Measurements from ENCODE around the gene TNFRSF13B. TPM values are rescaled to one million over a fixed set of nuclear protein-coding genes. Genes with fewer than 3 reads are reported as not detected.
"Not testable (repeated sequence)": the region's sequence is repeated elsewhere in the genome, so short reads cannot be mapped to it uniquely, and the experiment has no call there.

TNFRSF13B gene
- total RNA-seq, 6 experiments from 2014 or later: not detected

DNA sequence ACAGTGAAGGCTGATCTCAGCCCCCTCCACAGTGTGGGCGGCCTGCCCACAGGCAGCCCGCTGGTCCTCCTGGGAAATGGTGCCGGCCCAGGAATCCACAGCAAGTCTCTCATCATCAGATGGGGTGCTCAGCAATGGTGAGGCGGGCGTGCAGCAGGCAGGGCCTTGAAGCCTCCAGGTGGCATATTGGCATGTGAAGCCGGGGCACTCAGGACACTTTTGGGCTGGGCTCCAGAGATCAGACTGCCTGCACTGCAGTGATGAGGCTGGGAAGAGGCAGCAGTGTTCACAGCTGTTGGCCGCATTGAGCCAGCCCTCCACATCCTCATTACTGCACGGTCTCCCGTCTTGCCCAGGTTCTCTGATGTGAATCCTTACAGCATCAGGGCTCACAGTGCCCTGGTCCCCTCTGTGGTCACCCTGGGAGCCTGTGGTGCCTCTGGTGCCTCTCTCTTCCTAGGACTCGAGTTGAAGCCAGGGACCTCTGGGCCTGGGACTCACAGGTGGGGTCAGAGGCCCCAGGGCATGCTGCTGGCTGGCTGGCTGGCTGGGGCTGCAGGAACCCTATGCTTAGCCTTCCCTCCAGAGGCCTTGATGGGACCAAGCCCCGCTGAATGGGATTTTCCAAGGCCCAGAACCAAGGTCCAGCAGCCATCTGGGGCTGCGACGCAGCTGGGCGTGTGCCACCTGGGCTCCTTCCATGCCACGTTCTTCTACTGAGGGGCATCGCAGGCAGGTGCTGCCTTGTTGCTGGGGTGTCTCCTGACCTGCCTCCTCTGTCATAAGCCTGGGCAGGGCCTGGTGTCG, 48.6 kb downstream of the TNFRSF13B start:
- Mint-ChIP-seq H3K4me3 (no peak overlapping the region), H3K27ac (no peak overlapping the region), H3K4me1 (ENCODE audit: low read depth) (no peaks in the 10 kb centered on the region), H3K9me3 (no peaks in the 10 kb centered on the region), H3K27me3 (ENCODE audit: insufficient read depth) (peaks cover 3% of the 10 kb centered on the region; the same call in 1 of the 2 replicates), H3K36me3 (ENCODE audit: low read depth) (no peaks in the 10 kb centered on the region)
- no peak for DNase-seq
- TF ChIP-seq, protein P1, sequence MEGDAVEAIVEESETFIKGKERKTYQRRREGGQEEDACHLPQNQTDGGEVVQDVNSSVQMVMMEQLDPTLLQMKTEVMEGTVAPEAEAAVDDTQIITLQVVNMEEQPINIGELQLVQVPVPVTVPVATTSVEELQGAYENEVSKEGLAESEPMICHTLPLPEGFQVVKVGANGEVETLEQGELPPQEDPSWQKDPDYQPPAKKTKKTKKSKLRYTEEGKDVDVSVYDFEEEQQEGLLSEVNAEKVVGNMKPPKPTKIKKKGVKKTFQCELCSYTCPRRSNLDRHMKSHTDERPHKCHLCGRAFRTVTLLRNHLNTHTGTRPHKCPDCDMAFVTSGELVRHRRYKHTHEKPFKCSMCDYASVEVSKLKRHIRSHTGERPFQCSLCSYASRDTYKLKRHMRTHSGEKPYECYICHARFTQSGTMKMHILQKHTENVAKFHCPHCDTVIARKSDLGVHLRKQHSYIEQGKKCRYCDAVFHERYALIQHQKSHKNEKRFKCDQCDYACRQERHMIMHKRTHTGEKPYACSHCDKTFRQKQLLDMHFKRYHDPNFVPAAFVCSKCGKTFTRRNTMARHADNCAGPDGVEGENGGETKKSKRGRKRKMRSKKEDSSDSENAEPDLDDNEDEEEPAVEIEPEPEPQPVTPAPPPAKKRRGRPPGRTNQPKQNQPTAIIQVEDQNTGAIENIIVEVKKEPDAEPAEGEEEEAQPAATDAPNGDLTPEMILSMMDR (IDR thresholded peaks at IDR 0.05): no peak

DNA sequence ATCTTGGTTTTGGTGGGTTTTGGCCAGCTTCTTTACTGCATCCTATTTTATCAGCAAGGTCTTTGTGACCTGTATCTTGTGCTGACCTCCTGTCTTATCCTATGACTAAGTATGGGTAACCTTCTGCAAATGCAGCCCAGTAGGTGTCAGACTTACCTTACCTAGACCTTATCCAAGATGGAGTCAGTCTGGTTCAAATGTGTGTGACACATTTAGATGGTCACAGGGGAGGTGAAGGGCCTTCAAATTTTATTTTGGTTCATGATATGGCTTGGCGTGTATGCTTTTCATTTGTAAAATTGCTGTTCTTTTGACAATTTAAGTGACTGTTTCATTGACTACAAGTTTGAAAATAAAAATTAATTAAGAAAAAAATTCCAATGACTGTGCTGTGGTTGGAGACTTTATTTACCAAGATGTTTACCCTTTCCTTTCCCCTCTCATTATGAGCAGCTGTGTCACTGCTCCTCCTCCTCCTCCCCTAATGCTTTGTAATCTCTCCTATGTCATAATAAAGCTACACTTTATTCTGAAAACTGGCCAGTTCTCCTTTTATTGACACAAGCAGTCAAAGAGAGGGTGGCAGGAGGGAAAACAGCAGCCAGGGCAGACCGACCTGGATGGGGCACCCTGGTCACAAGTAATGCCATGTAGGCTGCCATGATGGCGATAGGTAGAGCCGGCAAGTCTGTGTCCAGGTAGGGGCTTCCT, 49.4 kb downstream of the TNFRSF13B start:
- Mint-ChIP-seq H3K4me3 (no peak overlapping the region), H3K27ac (no peak overlapping the region), H3K9me3 (no peaks in the 10 kb centered on the region), H3K36me3 (ENCODE audit: low read depth) (no peaks in the 10 kb centered on the region), H3K27me3 (ENCODE audit: insufficient read depth) (peaks cover 6% of the 10 kb centered on the region), H3K4me1 (ENCODE audit: low read depth) (no peaks in the 10 kb centered on the region)
- no peak for DNase-seq
- TF ChIP-seq, protein P1 (IDR thresholded peaks at IDR 0.05): peak; percentile 29

DNA sequence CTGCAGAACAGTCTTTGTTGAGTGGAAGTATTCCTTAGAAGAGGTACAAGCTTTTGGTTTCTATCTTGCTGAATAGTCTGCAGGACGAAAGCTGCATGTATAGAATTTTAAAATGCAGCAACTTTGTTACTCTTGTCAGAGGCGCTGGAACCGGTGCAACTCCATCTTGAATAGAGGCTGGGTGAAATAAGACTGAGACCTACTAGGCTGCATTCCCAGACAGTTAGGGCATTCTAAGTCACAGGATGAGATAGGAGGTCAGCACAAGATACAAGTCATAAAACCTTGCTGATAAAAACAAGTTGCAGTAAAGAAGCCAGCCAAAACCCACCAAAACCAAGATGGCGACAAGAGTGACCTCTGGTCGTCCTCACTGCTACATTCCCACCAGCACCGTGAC, 50.5 kb downstream of the TNFRSF13B start:
- not testable (repeated sequence) for H3K4me3 Mint-ChIP-seq; H3K27ac Mint-ChIP-seq; H3K27me3 Mint-ChIP-seq (ENCODE audit: insufficient read depth); DNase-seq; H3K36me3 Mint-ChIP-seq (ENCODE audit: low read depth); H3K9me3 Mint-ChIP-seq; H3K4me1 Mint-ChIP-seq (ENCODE audit: low read depth)

DNA sequence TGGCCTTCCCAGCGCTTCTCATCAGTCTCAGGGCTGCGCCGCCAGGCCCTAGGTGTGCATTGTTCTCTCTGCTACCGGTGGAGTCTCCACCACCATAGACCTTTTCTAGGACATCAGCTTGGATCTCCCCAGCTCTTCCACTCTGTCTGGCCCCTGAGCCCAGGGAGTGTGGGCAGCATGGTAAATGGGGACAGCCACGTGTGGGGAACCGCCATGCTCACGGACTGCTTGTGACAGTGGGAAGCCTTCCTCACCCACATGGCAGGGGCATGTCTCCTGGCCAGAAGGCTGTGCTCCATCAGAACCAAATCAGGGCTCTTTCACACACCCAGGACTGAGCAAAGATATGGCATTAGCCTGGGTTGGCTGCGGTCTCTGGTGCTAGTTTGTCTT, 51.3 kb downstream of the TNFRSF13B start:
- Mint-ChIP-seq H3K9me3 (no peaks in the 10 kb centered on the region), H3K27me3 (ENCODE audit: insufficient read depth) (peaks cover 10% of the 10 kb centered on the region), H3K4me3 (no peak overlapping the region), H3K4me1 (ENCODE audit: low read depth) (peaks cover 6% of the 10 kb centered on the region), H3K27ac (no peak overlapping the region), H3K36me3 (ENCODE audit: low read depth) (no peaks in the 10 kb centered on the region)
- no peak for DNase-seq
- TF ChIP-seq, protein P1 (IDR thresholded peaks at IDR 0.05): no peak

DNA sequence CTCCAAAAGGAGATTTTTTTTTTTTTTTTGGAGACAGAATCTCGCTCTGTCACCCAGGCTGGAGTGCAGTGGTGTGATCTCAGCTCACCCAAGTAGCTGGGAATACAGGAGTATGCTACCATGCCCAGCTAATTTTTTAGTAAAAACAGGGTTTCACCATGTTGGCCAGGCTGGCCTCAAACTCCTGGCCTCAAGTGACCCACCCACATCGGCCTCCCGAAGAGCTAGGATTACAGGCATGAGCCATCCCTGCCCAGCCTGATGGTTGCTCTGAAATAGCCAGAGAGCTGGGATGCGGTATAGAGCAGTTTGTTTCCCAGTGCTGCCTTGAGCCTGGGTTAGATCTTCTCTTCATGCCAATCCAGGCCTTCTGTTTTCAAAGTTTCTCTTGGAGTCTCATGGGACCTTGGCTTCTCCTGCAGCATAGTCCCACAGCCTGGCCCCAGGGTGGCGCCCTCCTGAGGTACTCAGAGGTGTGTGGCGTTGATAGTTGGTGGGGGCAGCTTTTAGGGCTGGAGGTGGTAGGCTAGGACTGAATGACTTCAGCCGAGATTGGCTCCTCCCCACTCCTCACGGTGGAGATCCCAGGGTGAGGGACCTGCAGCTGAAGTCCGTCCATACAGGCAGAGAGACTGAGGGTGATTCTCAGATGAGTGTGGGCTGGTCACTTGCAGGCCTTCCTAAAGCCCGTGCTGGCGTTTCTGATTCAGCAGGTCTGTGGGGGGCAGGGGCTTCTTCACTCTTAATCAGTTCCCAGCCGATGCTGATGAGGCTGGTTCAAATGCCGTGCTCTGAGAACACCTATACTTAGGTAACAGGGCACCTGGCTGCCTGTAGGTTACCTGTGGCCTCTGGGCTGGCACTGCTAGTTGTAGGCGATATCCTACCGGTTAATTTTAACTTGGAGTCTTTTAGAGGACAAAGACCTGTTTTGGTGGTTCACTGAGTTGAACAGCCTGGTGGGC, 52.0 kb downstream of the TNFRSF13B start:
- Mint-ChIP-seq H3K27me3 (ENCODE audit: insufficient read depth) (peaks cover 12% of the 10 kb centered on the region), H3K9me3 (no peaks in the 10 kb centered on the region), H3K27ac (no peak overlapping the region), H3K4me1 (ENCODE audit: low read depth) (peaks cover 6% of the 10 kb centered on the region), H3K36me3 (ENCODE audit: low read depth) (no peaks in the 10 kb centered on the region), H3K4me3 (no peak overlapping the region)
- TF ChIP-seq, protein P1 (IDR thresholded peaks at IDR 0.05): peak; percentile 40; the same call in 1 of the 2 replicates
- no peak for DNase-seq

Data from HFFc6 (cell line).